ENCODE data around the gene ZDHHC14.
A peak's percentile ranks its signal among the peaks of the same experiment; 100 is the strongest.

The ZDHHC14 gene

GRCh38 chr6:157632821-157633220 is 251.8 kb downstream of the ZDHHC14 start:
- no peak for DNase-seq

- no peak for DNase-seq
Measured at GRCh38 chr6:157634546-157634945, 253.6 kb downstream of the ZDHHC14 start.

GRCh38 chr6:157635388-157636244 is 254.6 kb downstream of the ZDHHC14 start:
- DNase-seq, result no peak

DNA sequence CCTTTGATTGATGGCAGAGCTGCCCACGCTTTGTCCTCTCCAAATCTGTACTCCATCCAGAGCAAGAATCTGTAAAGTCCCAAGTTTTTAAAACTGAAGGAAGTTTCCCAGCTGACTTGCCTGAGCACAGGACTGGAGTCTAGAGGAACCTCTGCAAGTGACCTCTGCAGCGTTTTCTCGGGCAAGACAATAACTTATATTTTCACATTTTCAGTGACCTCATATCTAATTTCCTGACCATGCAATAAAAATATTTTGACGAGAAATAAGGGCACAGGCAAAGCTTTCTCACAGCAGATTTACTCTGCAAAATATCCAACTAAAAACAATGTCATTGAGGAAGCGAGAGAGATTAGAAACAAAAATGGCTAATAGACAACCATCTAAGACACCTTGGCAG is 256.5 kb downstream of the ZDHHC14 start:
- no peak for DNase-seq

- DNase-seq, result no peak
Measured at GRCh38 chr6:157637941-157638662, 257.1 kb downstream of the ZDHHC14 start.

GRCh38 chr6:157638779-157639178 is 257.8 kb downstream of the ZDHHC14 start:
- no peak for DNase-seq

- DNase-seq, result no peak
Measured at GRCh38 chr6:157640746-157641451, 259.9 kb downstream of the ZDHHC14 start.

GRCh38 chr6:157641837-157642236 is 260.8 kb downstream of the ZDHHC14 start:
- DNase-seq, result no peak

- DNase-seq, result no peak
Measured at GRCh38 chr6:157642736-157643135, 261.7 kb downstream of the ZDHHC14 start.

GRCh38 chr6:157644043-157644810 is 263.2 kb downstream of the ZDHHC14 start:
- DNase-seq, result no peak

DNA sequence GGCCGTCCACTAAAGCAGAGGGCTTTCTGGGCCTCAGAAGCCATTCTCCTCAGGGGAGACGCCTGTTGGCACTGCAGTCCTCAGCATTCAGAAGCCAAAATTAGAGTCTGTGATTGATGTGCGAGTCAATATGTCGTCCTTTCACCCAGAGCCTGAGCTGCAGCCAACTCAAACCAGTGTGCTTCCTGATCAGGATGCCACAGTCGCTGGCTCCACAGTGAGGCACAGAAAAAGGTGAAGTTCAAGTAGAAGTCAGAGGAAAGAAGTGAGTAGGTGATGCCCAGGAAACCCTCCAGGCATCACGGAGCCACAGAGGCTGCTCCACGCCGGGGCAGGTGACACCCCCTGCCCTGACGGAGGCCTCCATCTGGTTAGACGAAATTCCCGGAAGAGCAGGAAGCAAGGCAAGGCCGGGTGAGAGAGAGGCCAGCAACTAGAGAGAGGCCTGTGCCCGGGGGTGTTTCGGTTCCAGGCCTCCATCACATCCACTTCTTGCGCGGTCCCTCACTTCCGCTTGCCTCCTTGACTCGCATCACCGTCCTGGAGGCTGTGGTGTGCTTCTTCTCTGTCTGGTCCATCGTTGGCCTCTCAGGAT is 264.3 kb downstream of the ZDHHC14 start:
- DNase-seq, result no peak

GRCh38 chr6:157646012-157646411 is 265.0 kb downstream of the ZDHHC14 start:
- DNase-seq, result no peak

DNA sequence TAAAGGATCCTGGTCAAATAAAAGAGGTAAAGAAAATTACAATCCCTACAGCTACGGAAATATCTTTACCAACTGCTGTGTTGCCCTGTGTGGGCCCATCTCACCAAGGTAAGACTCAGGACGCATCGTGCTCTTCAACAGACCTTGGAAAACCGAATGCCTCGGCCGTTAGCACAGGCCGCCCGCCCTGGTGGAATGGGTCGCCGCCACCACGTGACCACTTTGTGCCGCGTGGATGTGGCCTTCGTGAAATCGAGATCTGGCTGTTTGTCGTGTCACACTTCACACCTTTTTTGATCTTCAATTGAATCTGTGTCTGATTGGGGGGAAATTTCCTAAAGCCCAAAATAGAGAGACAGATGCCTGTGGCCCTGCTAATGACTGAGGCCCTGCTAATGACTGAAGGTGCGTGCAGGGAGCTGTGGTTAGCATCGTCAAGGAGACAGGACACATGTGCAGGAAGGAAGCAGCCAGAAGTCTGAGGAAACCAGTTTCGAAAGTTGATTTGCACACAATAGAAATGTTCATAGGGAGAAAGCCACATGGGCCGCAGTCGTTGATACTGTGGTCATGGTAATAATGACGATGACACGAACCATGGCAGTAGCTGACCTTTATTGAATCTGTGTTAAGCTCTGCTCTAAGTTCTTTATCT is 266.4 kb downstream of the ZDHHC14 start:
- DNase-seq, result no peak

DNA sequence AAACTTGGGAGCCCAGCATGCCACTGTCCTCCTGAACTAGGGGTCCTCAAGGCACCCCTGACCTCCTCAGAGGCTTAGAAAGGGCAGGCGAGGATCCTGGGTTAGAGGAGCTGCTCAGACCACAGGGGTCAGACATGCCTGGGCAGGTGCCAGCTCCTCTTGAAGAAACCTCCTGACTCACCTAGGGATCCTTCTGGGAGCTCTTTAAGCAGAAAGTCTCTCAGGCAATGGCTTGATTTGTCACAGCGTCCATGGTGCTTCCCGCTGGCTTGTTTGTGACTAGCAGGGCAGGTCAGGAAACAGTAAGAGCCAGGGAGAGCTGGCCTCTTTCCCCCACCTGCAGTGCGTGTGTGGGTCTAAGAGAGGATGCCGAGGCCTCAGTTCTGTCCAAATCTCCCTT is 267.6 kb downstream of the ZDHHC14 start:
- no peak for DNase-seq

DNA sequence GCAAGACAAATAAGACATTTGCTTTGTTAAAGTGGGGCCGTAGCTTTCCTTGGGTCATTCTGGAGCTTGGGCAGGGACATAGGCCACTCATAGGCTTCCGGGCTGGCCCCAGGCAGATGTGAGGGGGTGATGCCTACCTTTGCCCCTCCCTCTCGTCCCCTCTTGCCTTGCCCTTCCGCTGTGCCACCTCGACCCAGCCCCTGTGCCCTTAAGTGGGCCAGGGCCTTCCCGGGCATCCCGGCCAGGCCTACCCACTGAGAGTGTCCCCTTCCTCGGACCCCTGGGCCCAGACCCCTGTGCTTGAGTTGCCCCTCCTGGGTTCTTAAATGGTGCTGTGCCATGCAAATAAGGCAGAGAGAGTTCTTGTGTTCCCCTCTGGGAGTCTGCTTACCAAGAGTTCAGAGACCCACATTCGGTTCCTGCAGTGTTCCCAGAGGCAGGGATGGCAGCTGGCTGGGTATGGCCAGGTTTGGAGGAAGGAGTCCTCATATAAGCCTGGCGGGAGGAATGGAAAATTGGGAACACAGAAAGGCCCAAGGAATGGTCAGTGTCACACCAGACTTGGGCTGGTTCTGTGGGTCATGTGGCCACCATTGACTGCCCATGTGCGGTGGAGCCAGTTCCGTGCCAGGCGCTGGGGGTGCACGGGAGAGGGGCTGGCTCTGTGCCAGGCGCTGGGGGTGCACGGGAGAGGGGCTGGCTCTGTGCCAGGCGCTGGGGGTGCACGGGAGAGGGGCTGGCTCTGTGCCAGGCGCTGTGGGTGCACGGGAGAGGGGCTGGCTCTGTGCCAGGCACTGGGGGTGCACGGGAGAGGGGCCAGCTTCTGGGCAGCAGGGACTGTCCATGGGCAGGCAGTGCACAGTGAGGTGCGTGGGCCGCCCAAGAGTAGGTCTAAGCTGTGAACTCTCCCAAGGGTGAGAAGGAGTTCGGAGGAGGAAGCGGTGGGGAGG is 268.6 kb downstream of the ZDHHC14 start:
- DNase-seq, result peak; percentile 12 to 27

DNA sequence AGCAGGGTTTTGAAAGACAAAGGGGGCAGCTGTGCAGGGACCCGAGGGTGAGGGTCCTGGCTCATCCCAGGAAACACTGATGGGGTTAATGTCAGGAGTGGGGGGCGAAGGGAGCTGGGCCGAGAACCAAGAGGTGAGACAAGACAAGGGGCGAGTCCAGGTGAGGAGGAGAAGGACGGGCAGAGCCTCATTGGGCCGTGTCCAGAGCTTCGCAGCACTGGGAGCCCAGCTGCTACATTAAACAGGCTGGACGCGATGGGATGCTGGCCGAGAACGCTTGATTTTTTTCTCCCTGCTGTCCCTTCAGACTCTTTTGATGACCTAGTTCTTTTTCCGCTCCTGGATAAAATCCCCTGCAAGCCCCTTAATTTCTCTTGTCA is 269.3 kb downstream of the ZDHHC14 start:
- DNase-seq, result no peak

DNA sequence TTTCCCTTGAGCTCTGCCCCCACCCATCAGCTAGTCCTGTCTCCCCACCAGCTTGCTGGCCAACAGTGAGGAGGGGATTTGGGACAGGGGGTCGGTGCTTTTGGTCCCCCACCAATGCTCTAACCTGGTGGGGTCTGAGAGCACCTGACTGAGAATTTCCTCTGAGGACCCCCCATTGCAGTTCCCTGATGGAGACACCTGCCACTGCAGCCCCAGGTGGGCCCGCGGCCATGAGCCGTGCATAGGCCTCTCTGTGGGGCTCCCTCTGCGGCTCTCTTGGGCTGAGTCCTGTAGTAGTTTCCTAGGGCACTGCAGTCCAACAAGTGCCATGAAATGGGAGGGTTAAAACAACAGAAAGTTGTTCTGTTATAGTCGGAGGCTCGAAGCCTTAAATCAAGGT is 269.8 kb downstream of the ZDHHC14 start:
- DNase-seq, result no peak

GRCh38 chr6:157651731-157652490 is 270.9 kb downstream of the ZDHHC14 start:
- DNase-seq, result no peak

- no peak for DNase-seq
Measured at GRCh38 chr6:157652601-157653363, 271.8 kb downstream of the ZDHHC14 start.

Measured in SHP77 (cell line).